Retina (tissue), 1 donor: Measurements from ENCODE around the gene SGMS2.
A peak's percentile ranks its signal among the peaks of the same experiment; 100 is the strongest.
"Not testable (repeated sequence)": the region's sequence is repeated elsewhere in the genome, so short reads cannot be mapped to it uniquely, and the experiment has no call there.

ENCODE experiments used
- DNase-seq: peaks from one replicate; pipeline ENCODE4 v3.0.0-alpha.2; 2016

Gene SGMS2

DNA sequence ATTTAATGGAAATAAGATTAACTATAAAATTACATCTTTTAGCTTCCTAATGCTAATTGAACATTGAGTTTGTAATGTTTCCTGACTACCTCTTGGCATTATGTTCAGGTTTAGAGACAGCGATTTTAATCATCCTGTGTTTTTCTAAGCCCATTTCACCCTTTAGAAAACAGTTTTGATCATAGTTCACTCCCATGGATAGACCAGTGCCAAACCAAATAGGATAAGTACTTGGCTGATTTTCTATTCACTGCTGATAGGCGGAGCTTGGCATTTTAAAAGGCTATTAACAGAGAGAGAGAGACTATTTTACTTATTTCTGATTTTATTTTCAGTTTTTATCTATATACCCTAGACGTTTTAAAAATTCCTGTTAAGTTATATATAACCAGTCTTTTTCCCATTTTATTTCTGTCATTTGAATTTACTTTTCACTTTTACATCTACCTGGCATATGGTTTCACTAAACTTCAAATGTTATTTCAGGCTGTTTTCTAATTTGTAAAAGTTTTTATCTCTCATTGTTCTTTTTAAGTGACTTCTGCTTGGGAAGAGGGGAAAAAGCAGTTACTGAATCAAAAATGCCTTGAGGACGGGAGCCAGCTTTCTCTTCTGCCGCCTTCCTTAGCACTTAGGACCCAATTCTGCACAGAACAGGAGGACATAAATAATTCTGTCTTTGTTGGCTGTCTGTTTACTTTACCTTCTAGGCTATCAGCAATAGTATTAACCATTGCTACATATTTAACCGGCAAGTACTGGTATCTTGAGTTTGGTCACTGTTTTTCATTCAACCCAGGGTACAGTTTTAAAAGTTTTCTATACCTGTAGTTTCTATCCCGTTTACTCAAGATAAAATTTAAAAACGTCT is 46.4 kb downstream of the SGMS2 start:
- DNase-seq: no peak

DNA sequence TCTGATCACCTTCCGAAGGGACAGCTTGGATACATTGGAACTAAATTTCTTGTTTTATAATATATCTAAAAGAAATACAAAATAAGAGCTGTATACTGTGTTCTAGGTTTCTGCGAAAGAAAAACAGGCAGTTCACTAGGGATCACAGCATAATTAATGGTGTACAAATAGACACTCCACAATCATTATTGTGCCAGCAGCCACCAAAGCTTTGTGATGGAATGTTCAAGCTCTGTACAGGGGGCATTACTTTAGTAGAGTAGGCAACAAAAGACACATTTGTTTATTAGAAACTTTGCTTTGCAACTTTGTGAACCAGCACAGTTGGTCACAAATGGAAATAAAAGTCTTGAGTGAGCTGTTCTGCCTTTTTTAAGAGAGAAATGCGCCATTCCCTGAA is 49.3 kb downstream of the SGMS2 start:
- DNase-seq: no peak

- no peak for DNase-seq
These were observed 51.4 kb downstream of the SGMS2 start for GRCh38 chr4:107876099-107876498.

GRCh38 chr4:107877361-107877760 is 52.6 kb downstream of the SGMS2 start:
- no peak for DNase-seq

GRCh38 chr4:107885865-107886264 is 61.1 kb downstream of the SGMS2 start:
- no peak for DNase-seq

DNA sequence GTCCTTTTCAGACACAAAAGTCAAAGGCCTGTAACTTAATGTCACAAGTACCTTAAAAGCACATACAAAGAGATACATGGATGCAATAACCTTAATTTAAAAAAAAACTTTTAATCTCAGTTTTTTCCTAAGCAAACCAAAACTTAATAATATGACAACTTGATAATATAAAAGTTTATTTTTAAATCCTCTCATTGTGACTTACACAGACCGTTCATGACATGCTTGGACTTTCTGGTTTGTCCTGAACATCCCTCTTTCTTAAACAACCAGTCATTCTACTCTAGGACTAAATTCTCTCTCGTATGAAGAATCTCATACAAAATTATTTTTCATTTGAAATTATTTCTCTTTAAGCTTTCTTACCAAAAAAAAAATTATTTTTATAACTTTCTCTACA is 63.5 kb downstream of the SGMS2 start:
- no peak for DNase-seq

GRCh38 chr4:107890779-107891178 is 66.0 kb downstream of the SGMS2 start:
- no peak for DNase-seq

DNA sequence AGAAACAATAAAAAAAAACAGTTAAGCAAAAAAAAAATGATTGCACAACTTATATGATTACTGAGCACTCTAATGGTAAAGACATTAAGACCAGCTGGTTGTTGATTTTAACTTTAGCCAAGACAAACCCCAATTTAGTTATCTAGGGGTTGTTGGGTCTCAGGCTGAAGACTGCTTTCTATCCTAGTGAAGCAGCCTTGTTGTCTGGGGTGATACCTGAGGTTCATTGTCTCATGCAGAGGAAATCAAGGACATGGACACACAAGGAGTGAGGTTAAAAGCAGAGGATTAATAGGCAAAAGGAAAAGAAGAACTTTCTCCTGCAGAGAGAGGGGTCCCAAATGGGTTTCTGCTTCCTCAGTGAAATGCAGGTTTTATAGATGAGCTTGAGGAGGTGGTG is 66.6 kb downstream of the SGMS2 start:
- DNase-seq: no peak

DNA sequence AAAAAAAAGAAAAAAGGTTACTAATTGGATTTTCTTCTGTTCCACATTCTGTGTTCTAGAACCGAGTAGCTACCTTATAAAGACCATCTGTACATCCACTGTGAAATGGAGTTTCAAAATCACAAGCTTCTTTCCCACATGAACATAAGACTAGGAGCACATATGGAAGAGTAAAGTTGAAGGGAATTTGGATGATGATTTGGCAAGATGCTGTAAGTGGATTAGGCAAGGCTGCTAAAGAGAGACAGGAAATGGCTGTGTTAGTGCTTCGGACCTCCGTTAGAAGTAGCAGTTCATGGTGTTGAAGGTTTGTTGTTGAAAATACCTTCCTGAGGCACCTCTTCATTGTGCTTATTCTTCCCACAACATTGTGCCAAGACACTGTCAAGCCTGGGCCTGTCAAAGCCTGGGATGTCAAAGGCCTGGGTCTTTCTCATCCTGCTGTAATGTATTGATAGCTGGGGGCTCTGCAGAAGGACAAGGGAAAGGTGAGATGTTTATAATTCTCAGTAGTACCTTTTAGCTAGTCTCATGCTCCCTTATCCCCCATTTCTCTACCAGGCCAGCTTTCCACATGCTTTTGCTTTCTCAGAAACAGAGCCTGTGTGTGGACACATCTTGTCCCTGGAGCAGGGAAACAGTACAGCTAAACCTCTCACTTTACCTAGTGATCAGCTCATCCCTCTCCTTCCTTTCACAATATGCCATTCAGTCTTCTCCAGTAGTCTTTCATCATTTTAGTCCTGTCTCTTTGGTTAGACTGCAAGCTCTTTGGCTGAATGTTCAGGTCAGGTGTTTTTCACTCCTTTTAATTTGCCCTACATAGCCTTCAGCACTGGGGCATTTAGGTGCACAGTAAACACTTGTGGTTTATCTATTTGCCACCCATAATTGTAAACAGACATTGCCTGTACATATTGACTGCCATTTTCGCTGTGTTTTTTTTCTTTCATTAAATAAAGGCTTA is 68.7 kb downstream of the SGMS2 start:
- DNase-seq: no peak

GRCh38 chr4:107894138-107894603 is 69.4 kb downstream of the SGMS2 start:
- DNase-seq: no peak

DNA sequence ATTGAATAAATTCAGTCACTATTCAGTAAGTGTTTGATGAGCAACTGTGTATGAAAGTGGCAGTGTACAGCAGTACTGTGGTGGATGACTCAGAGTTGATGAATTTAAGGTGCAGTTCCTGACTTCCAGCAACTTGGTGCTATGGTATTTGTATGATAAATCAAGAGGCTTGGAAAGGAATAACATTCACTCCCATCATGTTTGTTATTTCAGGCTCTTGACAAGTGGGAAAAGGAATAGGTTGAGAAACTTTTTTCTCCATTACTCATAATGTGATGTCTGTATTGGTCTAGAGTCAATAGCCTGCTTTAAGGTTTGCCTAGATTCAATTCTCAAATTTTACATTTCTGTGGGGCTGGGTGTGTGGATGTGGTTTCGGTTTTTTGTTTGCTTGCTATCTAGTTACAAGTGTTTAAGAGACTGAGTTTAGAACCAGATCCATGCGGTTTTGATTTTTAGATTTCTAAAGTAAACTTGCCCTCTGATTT is 71.5 kb downstream of the SGMS2 start:
- DNase-seq: no peak

DNA sequence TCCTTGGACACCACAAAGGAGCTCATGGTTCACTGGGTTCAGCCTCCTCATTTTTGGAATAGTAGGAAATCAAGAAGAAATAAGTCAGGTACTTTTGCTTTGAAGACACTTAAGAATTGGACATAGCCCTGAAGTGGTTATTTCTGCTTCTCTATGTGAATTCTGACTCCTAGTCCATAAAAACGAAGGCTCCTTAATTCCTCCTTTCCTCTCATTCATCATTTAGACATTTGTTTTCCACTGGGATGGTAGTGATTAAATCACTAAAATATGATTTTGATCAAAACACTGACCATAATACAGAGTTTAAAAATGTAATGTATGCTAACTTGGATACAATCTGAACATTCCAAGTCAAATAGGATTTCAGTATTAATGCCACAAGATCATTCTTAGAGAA is 71.9 kb downstream of the SGMS2 start:
- DNase-seq: no peak

DNA sequence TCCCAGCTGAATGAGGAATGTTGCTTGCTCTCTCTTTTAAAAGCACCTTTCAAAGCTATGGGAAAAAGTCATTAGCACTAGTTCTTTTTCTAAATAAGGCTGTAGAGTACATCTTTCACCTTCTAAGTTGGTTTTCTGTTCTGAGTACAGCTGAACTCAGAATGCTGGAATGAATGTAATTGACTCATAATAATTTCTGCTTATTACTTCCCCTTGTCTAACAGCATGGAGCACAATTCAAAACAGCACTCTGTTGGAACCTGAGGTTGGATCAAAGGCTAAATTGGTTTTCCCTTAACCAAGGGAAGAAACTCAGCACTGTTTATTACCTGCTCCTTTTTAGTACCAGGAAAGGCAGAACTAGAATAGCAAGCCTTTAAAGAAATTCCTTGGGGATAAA is 73.1 kb downstream of the SGMS2 start:
- no peak for DNase-seq

DNA sequence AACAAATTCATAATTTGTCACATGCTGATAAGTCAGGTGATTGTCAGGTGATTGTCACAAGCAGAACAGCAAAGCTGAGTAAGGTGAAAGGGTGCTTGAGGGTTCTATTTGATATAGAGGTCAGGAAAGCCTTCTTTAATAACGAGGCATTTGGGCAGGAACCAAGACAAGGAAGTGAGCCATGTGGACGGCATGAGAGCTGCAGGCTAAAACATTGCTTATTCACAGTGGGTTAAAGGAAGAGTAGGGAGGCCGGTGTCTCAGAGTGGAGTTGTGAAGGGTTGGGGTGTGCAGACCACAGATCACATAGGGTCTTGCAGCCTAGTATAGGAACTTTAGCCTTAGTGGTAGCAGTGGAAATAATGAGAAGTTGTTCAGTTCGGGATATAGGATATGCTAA is 75.3 kb downstream of the SGMS2 start:
- no peak for DNase-seq

GRCh38 chr4:107900508-107900907 is 75.8 kb downstream of the SGMS2 start:
- DNase-seq: no peak

DNA sequence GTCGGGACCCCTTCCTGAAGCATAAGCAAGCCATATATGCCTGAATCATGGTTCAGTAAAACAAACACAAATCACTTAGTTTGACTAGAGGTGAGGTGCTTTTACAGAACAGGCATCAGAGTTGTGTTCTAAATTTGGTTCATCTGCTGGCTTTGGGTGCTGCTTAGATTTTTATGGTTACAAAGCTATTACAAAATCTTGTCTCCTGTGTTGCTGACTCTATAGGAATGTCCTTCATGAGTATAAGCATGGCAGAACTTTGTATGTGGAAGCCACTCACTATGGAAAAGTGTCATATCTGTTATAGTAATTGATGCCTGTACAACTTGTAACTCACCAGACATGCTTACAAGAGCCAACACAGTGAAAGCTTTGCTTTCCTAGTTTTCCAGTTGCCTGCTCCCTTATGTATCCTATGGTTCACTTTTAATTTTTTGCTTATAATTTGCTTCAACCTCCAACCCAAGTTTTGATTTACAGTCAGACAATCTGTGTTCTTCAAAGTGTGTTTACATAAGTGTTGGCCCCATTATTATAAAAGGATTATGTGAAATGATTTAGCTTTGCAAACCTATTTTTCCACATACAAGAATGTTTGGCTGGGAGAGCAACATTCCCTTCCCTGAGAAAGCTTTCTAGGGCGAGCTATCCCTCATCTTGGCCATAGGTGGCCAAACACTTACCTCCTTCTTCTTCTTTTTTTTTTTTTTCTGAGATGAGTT is 76.6 kb downstream of the SGMS2 start:
- no peak for DNase-seq

GRCh38 chr4:107902715-107903114 is 78.0 kb downstream of the SGMS2 start:
- DNase-seq: no peak

DNA sequence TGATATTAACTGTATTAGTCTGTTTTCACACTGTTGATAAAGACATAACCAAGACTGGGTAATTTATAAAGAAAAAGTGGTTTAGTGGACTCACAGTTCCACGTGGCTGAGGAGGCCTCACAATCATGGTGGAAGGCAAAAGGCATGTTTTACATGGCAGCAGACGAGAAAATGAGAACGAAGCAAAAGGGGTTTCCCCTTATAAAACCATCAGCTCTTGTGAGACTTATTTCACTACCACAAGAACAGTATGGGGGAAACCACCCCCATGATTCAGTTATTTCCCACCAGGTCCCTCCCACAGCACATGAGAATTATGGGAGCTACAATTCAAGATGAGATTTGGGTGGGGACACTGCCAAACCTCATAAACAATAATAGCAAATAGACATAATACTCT is 80.3 kb downstream of the SGMS2 start:
- DNase-seq: not testable (repeated sequence)

- DNase-seq: no peak
These were observed 81.8 kb downstream of the SGMS2 start for GRCh38 chr4:107906458-107907100.

- DNase-seq: no peak
These were observed 83.6 kb downstream of the SGMS2 start for GRCh38 chr4:107908377-107908776.

- DNase-seq: peak; percentile 62
These were observed 88.7 kb downstream of the SGMS2 start for GRCh38 chr4:107913283-107913899.

- no peak for DNase-seq
These were observed 90.5 kb downstream of the SGMS2 start for GRCh38 chr4:107915220-107915619.
